HepG2 (cell line): ENCODE results near the gene NDUFB10. TPM values are rescaled to one million over a fixed set of nuclear protein-coding genes. Genes with fewer than 3 reads are reported as not detected.
A peak's percentile ranks its signal among the peaks of the same experiment; 100 is the strongest.

ENCODE experiments used
- ATAC-seq: fragments of 200-7000 bp; cut with Tn5 transposase; 3 replicates; pipeline ENCODE4 v1.9.1; 2020; ENCODE audit warnings: mild to moderate bottlenecking, moderate library complexity
- BruUV-seq: library from RNA; stranded (reverse); fragments of 400-500 nt; replicated peaks from 2 replicates; lab custom pipeline; 2021; lab: Mats Ljungman, UMichigan
- CTCF ChIA-PET: fragments of 300-600 bp; formaldehyde crosslinking; extraction: SDS; loops from one replicate; lab custom pipeline; 2021; ENCODE audit warnings: low total read pairs, inconsistent platforms, low intra/inter-chr PET ratio; lab: Yijun Ruan, JAX
- POLR2A ChIA-PET: fragments of 350-600 bp; sonication (Branson Sonifier 250); formaldehyde crosslinking; loops from one replicate; lab custom pipeline; 2020; ENCODE audit warnings: antibody characterized with exemption, inconsistent platforms; lab: Yijun Ruan, JAX
- DNase-seq: peaks from one replicate; pipeline ENCODE4 v3.0.0-alpha.2; 2015; ENCODE audit warnings: low spot score
- FAIRE-seq: peaks from 3 replicates; lab custom pipeline; 2011; peaks lifted over from hg19 to GRCh38; lab: Jason Lieb, UNC
- H2AFZ ChIP-seq: one replicate; pipeline ENCODE4 v1.6.1; 2011; ENCODE audit warnings: low read length, inconsistent platforms
- H3K27ac ChIP-seq: fragments of 300-600 bp; 3 replicates; pipeline ENCODE4 v1.8.0; 2011; ENCODE audit warnings: mixed run types, mild to moderate bottlenecking, mixed read lengths, low read length, inconsistent platforms; ENCODE audit not compliant: insufficient read depth; ENCODE audit errors: extremely low read length
- H3K27me3 ChIP-seq, 2 experiments: fragments of 200-600 bp in 1 of 2; 2 replicates in 1 of 2; 3 replicates in 1 of 2; pipeline versions ENCODE4 v1.6.0 to v1.8.0; 2011; ENCODE audit warnings: low read length in 2 of 2, mild to moderate bottlenecking in 2 of 2, moderate library complexity in 2 of 2, inconsistent platforms in 1 of 2; ENCODE audit not compliant: insufficient read depth in 2 of 2, control insufficient read depth in 1 of 2
- H3K36me3 ChIP-seq, 2 experiments: fragments of 200-600 bp in 1 of 2; replicated peaks in 1 of 2; 2 replicates in 1 of 2; 3 replicates in 1 of 2; pipeline versions ENCODE4 v1.5.1 to v1.8.0; 2011; ENCODE audit warnings: low read length in 2 of 2, inconsistent platforms in 1 of 2; ENCODE audit not compliant: insufficient read depth in 2 of 2, control insufficient read depth in 1 of 2
- H3K4me1 ChIP-seq: 2 replicates; pipeline ENCODE4 v1.5.1; 2012; ENCODE audit warnings: low read length, inconsistent platforms; ENCODE audit not compliant: insufficient read depth
- H3K4me2 ChIP-seq: 2 replicates; pipeline ENCODE4 v1.6.0; 2011; ENCODE audit warnings: low read depth, low read length, inconsistent platforms
- H3K4me3 ChIP-seq, 3 experiments: fragments of 200-600 bp in 1 of 3; sonication (generic), shearing (Covaris generic) in 1 of 3; replicated peaks in 1 of 3; 2 replicates each; pipeline ENCODE4 v1.5.1; 2011 to 2016; ENCODE audit warnings: low read length in 3 of 3, inconsistent platforms in 2 of 3, low read depth in 2 of 3, mild to moderate bottlenecking in 2 of 3, control low read depth in 1 of 3, mixed read lengths in 1 of 3; ENCODE audit not compliant: insufficient read depth in 1 of 3
- H3K79me2 ChIP-seq: one replicate; pipeline ENCODE4 v1.6.1; 2011; ENCODE audit warnings: low read length, inconsistent platforms; ENCODE audit not compliant: insufficient read depth
- H3K9ac ChIP-seq: 2 replicates; pipeline ENCODE4 v1.6.0; 2011; ENCODE audit warnings: mild to moderate bottlenecking, low read depth, low read length, inconsistent platforms; ENCODE audit not compliant: insufficient read depth
- H3K9me3 ChIP-seq: 2 replicates; pipeline ENCODE4 v1.5.1; 2012; ENCODE audit warnings: mild to moderate bottlenecking, low read length
- H4K20me1 ChIP-seq: 2 replicates; pipeline ENCODE4 v1.6.0; 2011; ENCODE audit warnings: inconsistent platforms, mild to moderate bottlenecking, low read length, moderate library complexity; ENCODE audit not compliant: insufficient read depth
- ATF2 ChIP-seq: sonication (generic); formaldehyde crosslinking; IDR thresholded peaks from 2 replicates; pipeline ENCODE4 v1.4.0; 2020; ENCODE audit warnings: missing genetic modification reagents
- ATF4 ChIP-seq, 2 experiments: fragments of 450-650 bp in 1 of 2; sonication (generic) in 1 of 2; formaldehyde crosslinking; IDR thresholded peaks; 2 replicates each; pipeline versions ENCODE4 v1.5.0 to v1.8.0; 2020 to 2022; ENCODE audit warnings: mild to moderate bottlenecking in 1 of 2, missing genetic modification reagents in 1 of 2
- MIER3 ChIP-seq: IDR thresholded peaks from 2 replicates; pipeline ENCODE4 v1.6.1; 2016; ENCODE audit warnings: missing compliant biosample characterization, borderline replicate concordance
- SMC3 ChIP-seq: IDR thresholded peaks from 2 replicates; pipeline ENCODE4 v1.6.1; 2011; ENCODE audit warnings: low read length, improper control_type of control experiment
- SP4 ChIP-seq: sonication (generic); formaldehyde crosslinking; IDR thresholded peaks from 2 replicates; pipeline ENCODE4 v1.8.1; 2023; ENCODE audit warnings: mild to moderate bottlenecking, missing genetic modification reagents
- SRY ChIP-seq: sonication (generic); formaldehyde crosslinking; IDR thresholded peaks from 2 replicates; pipeline ENCODE4 v1.8.0; 2022; ENCODE audit warnings: mild to moderate bottlenecking, missing genetic modification reagents
- ZNF101 ChIP-seq: sonication (generic); formaldehyde crosslinking; IDR thresholded peaks from 2 replicates; pipeline ENCODE4 v1.4.0; 2020; ENCODE audit warnings: mild to moderate bottlenecking, low read depth, missing genetic modification reagents, borderline replicate concordance
- ZNF230 ChIP-seq: sonication (generic); formaldehyde crosslinking; IDR thresholded peaks from 2 replicates; pipeline ENCODE4 v1.4.0; 2020; ENCODE audit warnings: mild to moderate bottlenecking, missing genetic modification reagents
- ZNF407 ChIP-seq: sonication (generic); formaldehyde crosslinking; IDR thresholded peaks from one replicate; pipeline ENCODE4 v1.5.1; 2020; ENCODE audit warnings: mild to moderate bottlenecking, missing genetic modification reagents; ENCODE audit errors: not compliant biosample characterization
- ZNF446 ChIP-seq: sonication (generic); formaldehyde crosslinking; IDR thresholded peaks from 2 replicates; pipeline ENCODE4 v1.5.0; 2020; ENCODE audit warnings: mild to moderate bottlenecking, missing genetic modification reagents
- ZNF556 ChIP-seq: sonication (generic); formaldehyde crosslinking; IDR thresholded peaks from 2 replicates; pipeline ENCODE4 v1.4.0; 2020; ENCODE audit warnings: mild to moderate bottlenecking, missing genetic modification reagents, borderline replicate concordance
- ZNF558 ChIP-seq: sonication (generic); formaldehyde crosslinking; IDR thresholded peaks from 2 replicates; pipeline ENCODE4 v1.9.0; 2022; ENCODE audit warnings: mild to moderate bottlenecking, missing genetic modification reagents, borderline replicate concordance
- ZNF749 ChIP-seq: sonication (generic); formaldehyde crosslinking; IDR thresholded peaks from 2 replicates; pipeline ENCODE4 v1.8.0; 2022; ENCODE audit warnings: mild to moderate bottlenecking, missing genetic modification reagents, moderate library complexity, borderline replicate concordance
- WGBS: methylation state at CpG from one replicate; pipeline ENCODE4 v1.1.6; 2017; ENCODE audit warnings: low lambda C conversion rate; 5-methylcytosine and 5-hydroxymethylcytosine counted together
- in situ Hi-C: cut with HindIII; loops from 2 replicates; pipeline ENCODE4 v1.10.0; 2017; ENCODE audit warnings: low pct_unique_long_range_greater_than_20kb; ENCODE audit not compliant: extremely low pct_ligation_motif_present
- intact Hi-C: fragments of 100-400 bp; cut with micrococcal nuclease; formaldehyde crosslinking; loops from one replicate; pipeline ENCODE4 v1.10.0; 2022; ENCODE audit not compliant: unreplicated experiment
- polyA plus RNA-seq, 8 experiments: library from polyadenylated mRNA; depleted of rRNA in 3 of 8; stranded (reverse) in 7 of 8; unstranded in 1 of 8; fragments of >200 nt; fragmentation: Illumina TruSeq in 4 of 8; extraction: Trizol in 4 of 8; gene quantifications; 2 replicates each; pipeline versions ENCODE4 v1.2.1 to v1.2.3, GENCODE V29; 2011 to 2016; ENCODE audit warnings: low read depth in 4 of 8, missing spikeins in 1 of 8, mixed read lengths in 1 of 8; ENCODE audit not compliant: insufficient read depth in 1 of 8
- total RNA-seq, 5 experiments: library from RNA; depleted of rRNA; stranded (reverse); fragments of >200 nt; fragmentation: Illumina TruSeq; extraction: Trizol; gene quantifications; 2 replicates each; pipeline ENCODE4 v1.2.3, GENCODE V29; 2016; ENCODE audit warnings: low read depth in 1 of 5

NDUFB10 gene
- total and polyA plus RNA-seq, 2 of the 13 experiments (the other 11 are each of a cell fraction or from before 2014, with no cell fraction given): 68.6 to 157 TPM

GRCh38 chr16:1982991-1983543 lies 23.7 kb downstream of the NDUFB10 start:
- Histone ChIP-seq H3K79me2 (peaks cover 13% of the 10 kb centered on the region), H4K20me1 (no peaks in the 10 kb centered on the region), H3K4me2 (peak overlapping the region; percentile 91), H3K27ac (peak overlapping the region; percentile 97), H3K9me3 (no peaks in the 10 kb centered on the region), H3K9ac (peak overlapping the region; percentile 64), H3K36me3 (peaks cover 12 to 21% of the 10 kb centered on the region in 2 experiments; a peak in 4 of 5 replicates), H2AFZ (no peak overlapping the region), H3K4me1 (peaks cover 47% of the 10 kb centered on the region), H3K4me3 (peak overlapping the region; percentile 65 to 84 (median 81); a peak in 5 of 6 replicates), H3K27me3 (no peaks in the 10 kb centered on the region)
- in situ Hi-C loops (no loop called here), intact Hi-C loops (no loop called here)
- BruUV-seq: no TSS peak
- ChIA-PET CTCF (interaction anchor here (1.2 kb wide), 1 partner anchor 21 kb away, joined by 4 read pairs; no protein-coding TSS in a partner anchor), POLR2A (interaction anchor here (0.6 to 6.8 kb wide), 4 partner anchors 11 to 757 kb away, joined by 3 to 62 read pairs (median 14); partner anchors contain the start of gene RPS2)
- ATAC-seq (no peak), DNase-seq (no peak), FAIRE-seq (no peak)
- 48% methylated on average over 13 of the region's 19 CpGs for WGBS
- no peak for TF ChIP-seq ATF4 (CRISPR knock-in tag; IDR thresholded peaks at IDR 0.05)
- 0 out of 2 replicates have a peak, but pooled peaks have one; percentile 75 for TF ChIP-seq ZNF446 (CRISPR knock-in tag)
- 0 out of 2 replicates have a peak, but pooled peaks have one; percentile 10 for TF ChIP-seq SMC3
- no peak for TF ChIP-seq ZNF558 (CRISPR knock-in tag)
- TF ChIP-seq ZNF407 (CRISPR knock-in tag): no peak
- TF ChIP-seq ATF2 (CRISPR knock-in tag): no peak
- peak; percentile 29; the same call in 1 of the 2 replicates for TF ChIP-seq SRY
- TF ChIP-seq ZNF230: peak; percentile 53; the same call in 1 of the 2 replicates
- no peak for TF ChIP-seq SP4 (CRISPR knock-in tag)
- no peak for TF ChIP-seq MIER3
- no peak for TF ChIP-seq ZNF749 (CRISPR knock-in tag)
- peak; percentile 23; the same call in 1 of the 2 replicates for TF ChIP-seq ZNF556 (CRISPR knock-in tag)
- no peak for TF ChIP-seq ZNF101 (CRISPR knock-in tag)
